SIG-M5 (cell line): ENCODE data around the gene HJURP.
A peak's percentile ranks its signal among the peaks of the same experiment; 100 is the strongest.
"Not testable (repeated sequence)": the region's sequence is repeated elsewhere in the genome, so short reads cannot be mapped to it uniquely, and the experiment has no call there.

Experiments used
- DNase-seq: peaks from one replicate; lab custom pipeline; 2025; lab: John Stamatoyannopoulos, UW

HJURP gene

GRCh38 chr2:233854241-233854981 is at the start of gene HJURP:
Gene HJURP, minus strand, starts transcription at chr2:233854535. Its CDS starts 35 bp downstream, at chr2:233854500.
- peak; percentile 76 for DNase-seq

- no peak for DNase-seq
Observed at GRCh38 chr2:233901884-233902283, 47.5 kb upstream of the HJURP start.

GRCh38 chr2:233901367-233901766 is 47.0 kb upstream of the HJURP start:
- DNase-seq, result no peak

GRCh38 chr2:233896253-233896652 is 41.9 kb upstream of the HJURP start:
- DNase-seq, result not testable (repeated sequence)

GRCh38 chr2:233892793-233893192 is 38.5 kb upstream of the HJURP start:
- no peak for DNase-seq

GRCh38 chr2:233882353-233882752 is 28.0 kb upstream of the HJURP start:
- no peak for DNase-seq

- DNase-seq, result not testable (repeated sequence)
Observed at GRCh38 chr2:233872125-233872524, 17.8 kb upstream of the HJURP start.

GRCh38 chr2:233871432-233871831 is 17.1 kb upstream of the HJURP start:
- no peak for DNase-seq

GRCh38 chr2:233867993-233868532 is 13.7 kb upstream of the HJURP start, which contains the start of gene MSL3B:
Gene MSL3B, minus strand, starts transcription at chr2:233868386.
- no peak for DNase-seq

GRCh38 chr2:233866479-233866878 is 12.1 kb upstream of the HJURP start:
- DNase-seq, result no peak

GRCh38 chr2:233865838-233866237 is 11.5 kb upstream of the HJURP start:
- no peak for DNase-seq

- no peak for DNase-seq
Observed at GRCh38 chr2:233862261-233862768, 8.0 kb upstream of the HJURP start.

GRCh38 chr2:233858331-233858730 is 4.0 kb upstream of the HJURP start:
- DNase-seq, result no peak

- DNase-seq, result no peak
Observed at GRCh38 chr2:233857511-233858141, 3.3 kb upstream of the HJURP start.

- DNase-seq, result no peak
Observed at GRCh38 chr2:233856184-233856583, 1.8 kb upstream of the HJURP start.

GRCh38 chr2:233855345-233855744 is 1.0 kb upstream of the HJURP start:
- DNase-seq, result no peak

GRCh38 chr2:233853883-233854240 is 473 bp downstream of the HJURP start:
- DNase-seq, result no peak

GRCh38 chr2:233853353-233853752 is 982 bp downstream of the HJURP start:
- no peak for DNase-seq

GRCh38 chr2:233852056-233852455 is 2.3 kb downstream of the HJURP start:
- DNase-seq, result peak; percentile 41

GRCh38 chr2:233851169-233851568 is 3.2 kb downstream of the HJURP start:
- DNase-seq, result no peak

GRCh38 chr2:233850745-233851144 is 3.6 kb downstream of the HJURP start:
- no peak for DNase-seq

GRCh38 chr2:233849607-233850271 is 4.6 kb downstream of the HJURP start:
- no peak for DNase-seq

GRCh38 chr2:233848276-233848675 is 6.1 kb downstream of the HJURP start:
- DNase-seq, result no peak
